ENCODE measurements around the gene TMEM120B.
"Not testable (repeated sequence)": the region's sequence is repeated elsewhere in the genome, so short reads cannot be mapped to it uniquely, and the experiment has no call there.

TMEM120B gene

GRCh38 chr12:121712461-121713256 is at the start of gene TMEM120B:
Gene TMEM120B, plus strand, starts transcription at chr12:121712752. Its CDS starts 144 bp downstream, at chr12:121712896.
- peak; percentile 76 to 78 for DNase-seq

DNA sequence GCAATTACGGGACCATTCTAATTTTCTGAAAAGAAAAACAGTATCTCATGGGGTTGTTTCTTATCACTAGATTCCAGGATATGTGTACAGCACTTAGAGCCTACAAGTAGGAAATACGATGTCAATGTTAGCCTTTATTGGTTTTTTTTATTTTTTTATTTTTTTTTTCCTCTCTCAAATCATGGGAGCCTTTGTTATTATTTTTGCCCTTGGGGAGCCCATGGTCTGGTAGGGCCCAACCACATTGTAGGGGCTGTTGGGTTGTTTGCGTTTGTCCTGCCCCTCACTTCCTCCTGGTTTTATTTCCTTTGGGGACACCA is 49.0 kb upstream of the TMEM120B start:
- no peak for DNase-seq

GRCh38 chr12:121666829-121667228 is 45.7 kb upstream of the TMEM120B start:
- DNase-seq, result not testable (repeated sequence)

- DNase-seq, result peak; percentile 64 to 70
Observed at GRCh38 chr12:121668750-121669520, 43.6 kb upstream of the TMEM120B start.

DNA sequence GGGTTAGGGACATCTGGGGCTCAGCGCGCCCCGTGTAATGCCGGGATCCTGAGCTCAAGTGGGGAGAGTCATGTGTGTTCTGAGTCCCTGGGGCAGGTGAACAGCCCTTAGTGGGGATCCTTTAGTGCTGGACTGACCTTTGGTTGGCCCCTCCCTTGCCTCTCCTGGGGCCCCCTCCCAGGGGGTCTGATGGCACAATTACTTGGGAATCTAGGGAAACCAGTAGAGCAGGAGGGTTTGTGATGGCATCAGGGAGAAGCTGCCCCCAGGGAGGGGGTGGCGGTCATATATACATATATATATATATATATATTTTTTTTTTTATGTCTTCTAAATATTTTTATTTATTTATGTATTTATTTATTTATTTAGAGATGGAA is 43.0 kb upstream of the TMEM120B start, which contains the start of gene MORN3:
Gene MORN3 (minus strand): TSS at position 134 of the 380 bp plus-strand sequence. CDS start 171 bp downstream, outside the sequence.
- no peak for DNase-seq

- DNase-seq, result peak in 1 of 2 experiments; percentile 15
Observed at GRCh38 chr12:121673013-121673511, 39.5 kb upstream of the TMEM120B start.

DNA sequence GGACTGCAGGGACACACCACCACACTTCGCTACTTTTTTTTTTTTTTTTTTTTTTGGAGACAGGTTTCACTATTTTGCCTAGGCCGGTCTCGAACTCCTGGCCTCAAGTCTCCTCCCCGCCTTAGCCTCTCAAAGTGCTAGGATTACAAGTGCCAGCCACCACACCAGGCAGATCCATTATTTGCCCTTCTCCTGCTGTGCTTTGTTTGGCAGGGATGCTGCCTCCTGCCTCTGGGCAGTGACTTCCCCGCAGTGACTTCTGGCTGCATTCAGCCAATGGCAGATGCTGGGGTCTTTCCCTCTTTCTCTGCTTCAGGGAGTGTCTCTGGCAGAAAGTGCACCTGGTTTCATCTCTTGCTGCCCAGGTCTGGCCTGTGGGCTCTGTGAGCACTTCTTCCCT is 36.4 kb upstream of the TMEM120B start:
- no peak for DNase-seq

DNA sequence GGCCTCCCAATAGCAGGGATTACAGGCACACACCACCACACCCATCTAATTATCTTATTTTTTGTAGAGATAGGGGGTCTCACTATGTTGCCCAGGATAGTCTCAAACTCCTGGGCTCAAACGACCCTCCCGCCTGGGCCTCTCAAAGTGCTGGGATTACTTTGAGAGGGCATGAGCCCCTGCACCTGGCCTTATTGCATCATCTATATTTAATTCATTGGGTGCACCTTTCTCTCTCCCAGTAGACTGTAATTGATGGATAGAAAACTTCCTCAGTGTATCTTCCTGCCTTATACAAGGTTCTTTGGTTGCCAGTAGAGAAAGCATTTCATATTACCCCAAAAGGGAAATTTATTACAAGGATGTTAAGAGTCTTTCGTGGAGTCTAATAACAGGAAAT is 34.2 kb upstream of the TMEM120B start:
- DNase-seq, result no peak

DNA sequence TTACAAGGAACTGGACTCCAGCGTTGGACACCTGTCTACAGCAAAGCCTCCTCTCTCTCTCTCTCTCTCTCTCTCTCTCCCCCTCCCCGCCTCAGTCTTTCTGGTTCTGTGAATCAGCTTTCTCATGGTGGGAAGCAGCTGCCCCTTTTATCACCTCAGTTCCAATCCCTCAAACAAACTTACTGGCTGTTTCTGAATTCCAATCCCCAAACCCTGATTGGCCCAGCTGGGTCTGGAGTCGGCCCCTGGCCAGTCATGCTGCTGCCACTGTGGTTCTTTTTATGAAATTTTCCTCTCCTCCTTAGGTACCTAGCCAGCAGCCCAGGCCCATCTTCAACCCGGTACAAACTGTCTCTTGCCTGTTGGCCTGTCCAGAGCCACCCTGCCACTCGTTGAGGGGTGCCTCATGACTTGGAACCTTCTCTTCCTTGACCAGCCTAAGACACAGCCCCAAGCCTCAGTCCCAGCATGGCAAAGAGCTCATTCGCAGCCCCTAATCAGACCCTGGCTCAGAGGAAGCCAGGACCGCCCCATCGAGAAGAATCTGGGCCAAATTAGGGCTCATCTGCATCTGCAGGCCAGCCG is 33.7 kb upstream of the TMEM120B start:
- DNase-seq, result no peak

- DNase-seq, result not testable (repeated sequence)
Observed at GRCh38 chr12:121679661-121680197, 32.8 kb upstream of the TMEM120B start.

DNA sequence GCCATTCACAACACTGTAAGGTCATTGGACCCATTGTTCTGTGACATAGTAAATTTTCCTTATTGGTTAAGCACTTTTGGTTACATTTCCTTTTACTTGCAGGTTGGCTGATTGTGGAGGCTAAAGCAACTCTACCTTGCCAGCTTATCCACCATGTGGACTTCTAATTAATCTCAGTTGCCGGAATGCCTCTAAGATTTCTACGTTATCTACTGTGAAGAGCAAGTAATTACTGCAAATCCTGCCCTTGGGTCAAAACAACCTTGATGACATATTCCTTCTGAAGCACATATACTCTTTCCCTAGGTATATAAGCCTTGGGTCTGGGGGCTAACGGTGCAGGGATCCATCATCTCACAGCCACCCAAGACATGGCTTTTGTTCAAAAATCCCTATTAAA is 23.6 kb upstream of the TMEM120B start:
- no peak for DNase-seq

DNA sequence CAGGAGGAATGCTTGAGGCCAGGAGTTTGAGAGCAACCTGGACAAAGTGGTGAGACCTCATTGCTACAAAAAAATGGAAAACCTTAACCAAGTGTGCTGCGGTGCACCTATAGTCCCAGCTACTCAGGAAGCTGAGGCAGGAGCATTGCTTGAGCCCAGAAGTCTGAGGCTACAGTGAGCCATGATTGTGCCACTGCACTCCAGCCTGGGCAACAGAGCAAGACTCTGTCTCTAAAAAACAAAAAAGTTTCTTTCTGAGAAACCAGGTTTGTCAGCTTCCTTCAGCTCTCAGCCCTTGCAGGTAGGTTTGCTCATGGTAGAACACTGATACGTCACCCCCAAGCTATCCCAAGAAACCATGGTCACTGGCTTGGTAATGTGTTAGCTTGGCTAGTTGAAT is 23.1 kb upstream of the TMEM120B start:
- no peak for DNase-seq

- DNase-seq, result not testable (repeated sequence)
Observed at GRCh38 chr12:121692744-121693143, 19.8 kb upstream of the TMEM120B start.

DNA sequence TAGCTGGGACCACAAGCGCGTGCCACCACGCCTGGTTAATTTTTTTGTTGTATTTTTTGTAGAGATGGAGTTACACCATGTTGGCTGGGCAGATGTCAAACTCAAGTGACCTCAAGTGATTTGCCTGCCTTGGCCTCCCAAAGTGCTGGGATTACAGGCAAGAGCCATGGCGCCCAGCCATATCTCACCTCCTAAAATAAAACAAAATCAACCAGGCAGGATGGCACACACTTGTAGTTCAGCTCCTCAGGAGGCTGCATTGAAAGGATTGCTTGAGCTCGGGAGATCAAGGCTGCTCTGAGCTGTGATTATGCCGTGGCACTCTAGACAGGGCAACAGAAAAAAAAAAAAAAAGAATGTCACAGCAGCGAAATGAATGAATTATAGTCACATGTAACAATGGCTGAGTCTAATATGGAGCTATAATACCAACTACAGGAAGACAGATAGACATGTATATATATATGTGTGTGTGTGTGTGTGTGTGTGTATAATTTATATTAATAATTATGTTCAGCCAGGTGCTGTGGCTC is 19.3 kb upstream of the TMEM120B start:
- no peak for DNase-seq

DNA sequence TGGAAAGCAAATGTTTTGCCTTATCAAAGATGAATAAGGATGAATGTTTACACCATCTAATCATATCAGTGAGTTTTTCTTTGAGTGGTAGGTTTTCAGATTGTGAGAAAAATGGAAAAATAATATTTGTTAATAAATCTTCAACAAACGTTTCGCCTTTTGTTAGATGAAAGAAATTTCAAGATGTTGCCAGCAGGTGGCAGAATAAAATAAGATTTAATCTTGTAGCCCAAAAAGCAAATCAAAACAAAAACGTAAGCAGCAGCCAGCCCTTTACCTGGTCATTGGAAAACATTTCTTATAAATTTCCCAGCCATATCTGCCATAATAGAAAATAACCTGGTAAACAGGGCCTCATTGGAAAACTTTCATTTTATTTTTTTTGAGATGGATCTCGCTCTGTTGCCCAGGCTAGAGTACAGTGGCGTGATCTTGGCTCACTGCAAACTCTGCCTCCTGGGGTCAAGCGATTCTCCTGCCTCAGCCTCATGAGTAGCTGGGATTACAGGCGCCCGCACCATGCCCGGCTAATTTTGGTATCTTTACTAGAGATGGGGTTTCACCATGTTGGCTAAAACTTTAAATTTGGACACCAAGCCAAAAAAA is 15.4 kb upstream of the TMEM120B start:
- no peak for DNase-seq

- DNase-seq, result not testable (repeated sequence)
Observed at GRCh38 chr12:121697861-121698260, 14.7 kb upstream of the TMEM120B start.

DNA sequence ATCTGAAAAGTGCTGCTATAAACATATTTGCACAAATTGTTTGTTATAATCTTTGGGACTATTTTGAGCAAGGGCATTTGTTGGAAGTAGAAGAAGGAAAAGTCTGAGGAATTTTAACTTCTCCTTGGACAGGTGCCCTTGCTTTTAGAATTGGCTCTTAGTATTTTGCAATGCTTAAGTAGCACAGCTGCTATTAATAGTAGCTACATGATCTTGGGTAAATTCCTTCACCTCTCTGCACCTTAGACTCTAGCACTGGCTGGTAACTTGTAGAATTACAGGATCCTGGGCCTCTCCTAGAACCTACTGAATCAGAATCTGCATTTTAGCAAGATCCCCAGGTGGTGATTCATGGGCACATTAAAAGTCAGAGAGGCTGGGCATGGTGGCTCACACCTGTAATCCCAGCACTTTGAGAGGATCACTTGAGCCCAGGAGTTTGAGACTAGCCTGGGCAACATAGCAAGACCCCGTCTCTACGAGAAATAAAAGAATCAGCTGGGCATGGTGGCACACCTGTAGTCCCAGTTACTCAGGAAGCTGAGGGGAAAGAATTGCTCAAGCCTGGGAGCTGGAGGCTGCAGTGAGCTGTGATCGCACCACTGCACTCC is 10.8 kb upstream of the TMEM120B start:
- DNase-seq, result no peak

- DNase-seq, result no peak
Observed at GRCh38 chr12:121702944-121703343, 9.6 kb upstream of the TMEM120B start.

GRCh38 chr12:121705514-121705913 is 7.0 kb upstream of the TMEM120B start:
- no peak for DNase-seq

DNA sequence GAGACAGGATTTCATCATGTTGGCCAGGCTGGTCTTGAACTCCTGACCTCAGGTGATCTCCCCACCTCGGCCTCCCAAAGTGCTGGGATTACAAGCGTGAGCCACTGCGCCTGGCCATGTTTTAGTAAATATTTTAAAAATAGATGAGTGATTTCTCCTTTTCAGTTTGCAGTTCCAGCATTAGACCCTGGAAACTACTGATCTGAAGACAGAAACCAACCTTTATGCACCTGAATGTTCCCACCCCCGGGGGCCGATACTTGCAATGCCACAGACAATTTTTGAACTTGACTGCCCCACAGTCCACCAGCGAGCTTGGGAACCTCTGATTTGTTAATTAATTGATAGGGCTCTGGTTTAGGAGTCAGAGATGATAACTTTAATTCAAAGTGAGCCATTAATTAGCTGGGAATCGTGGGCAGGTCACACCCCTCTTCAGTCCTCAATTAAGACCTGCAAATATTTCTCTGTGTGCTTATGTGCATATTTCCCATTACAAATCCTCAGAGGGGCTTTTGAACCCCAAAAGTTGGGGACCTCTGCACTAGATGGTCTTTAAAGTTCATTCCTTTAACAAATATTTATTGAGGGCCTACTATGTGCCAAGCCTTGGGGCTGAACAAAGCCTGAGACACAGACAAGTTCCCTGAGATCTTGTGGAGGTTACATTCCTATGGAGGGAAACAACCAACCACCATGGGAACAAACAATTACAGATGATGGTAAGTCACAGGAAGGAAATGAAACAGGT is 4.1 kb upstream of the TMEM120B start:
- DNase-seq, result no peak

GRCh38 chr12:121709064-121709424 is 3.5 kb upstream of the TMEM120B start:
- not testable (repeated sequence) for DNase-seq
